Activated CD4-positive, alpha-beta T cell treated with anti-CD3 and anti-CD28 coated beads for 1 hour (primary cell): ENCODE results near the gene ARHGAP9.

Experiments
- DNase-seq: peaks from one replicate; pipeline ENCODE4 v3.0.0-alpha.2; 2020

ARHGAP9 gene

GRCh38 chr12:57470970-57471656 is 8.6 kb downstream of the ARHGAP9 start:
- DNase-seq, result no peak

- no peak for DNase-seq
These were observed 9.2 kb downstream of the ARHGAP9 start for GRCh38 chr12:57470286-57470969.

GRCh38 chr12:57469296-57470164 is 10.1 kb downstream of the ARHGAP9 start:
- no peak for DNase-seq

GRCh38 chr12:57467915-57468314 is 11.8 kb downstream of the ARHGAP9 start:
- no peak for DNase-seq

GRCh38 chr12:57467212-57467874 is 12.3 kb downstream of the ARHGAP9 start:
- DNase-seq, result no peak

GRCh38 chr12:57465747-57466505 is 13.7 kb downstream of the ARHGAP9 start:
- no peak for DNase-seq

GRCh38 chr12:57465030-57465746 is 14.5 kb downstream of the ARHGAP9 start:
- DNase-seq, result no peak

- DNase-seq, result no peak
These were observed 15.1 kb downstream of the ARHGAP9 start for GRCh38 chr12:57464569-57464968.

GRCh38 chr12:57462912-57463253 is 16.8 kb downstream of the ARHGAP9 start:
- DNase-seq, result no peak

GRCh38 chr12:57462251-57462911 is 17.3 kb downstream of the ARHGAP9 start:
- DNase-seq, result peak; percentile 81

- no peak for DNase-seq
These were observed 17.8 kb downstream of the ARHGAP9 start for GRCh38 chr12:57461917-57462250.

GRCh38 chr12:57461276-57461916 is 18.3 kb downstream of the ARHGAP9 start:
- DNase-seq, result no peak

GRCh38 chr12:57460841-57461275 is 18.8 kb downstream of the ARHGAP9 start:
- DNase-seq, result no peak

- no peak for DNase-seq
These were observed 19.2 kb downstream of the ARHGAP9 start for GRCh38 chr12:57460468-57460784.

- DNase-seq, result no peak
These were observed 19.8 kb downstream of the ARHGAP9 start, which contains the start of gene GLI1 for GRCh38 chr12:57459750-57460467. Gene GLI1 (plus strand): TSS chr12:57459785. CDS start chr12:57463692, 3,907 bp downstream.

- DNase-seq, result peak; percentile 88
These were observed 20.5 kb downstream of the ARHGAP9 start for GRCh38 chr12:57459055-57459749.

GRCh38 chr12:57458665-57459054 is 21.0 kb downstream of the ARHGAP9 start:
- no peak for DNase-seq

GRCh38 chr12:57456737-57457490 is 22.8 kb downstream of the ARHGAP9 start:
- DNase-seq, result no peak
